Measurements from ENCODE around the gene CSNK2A1. TPM values are rescaled to one million over a fixed set of nuclear protein-coding genes. Genes with fewer than 3 reads are reported as not detected.
"Not testable (repeated sequence)": the region's sequence is repeated elsewhere in the genome, so short reads cannot be mapped to it uniquely, and the experiment has no call there.

Gene CSNK2A1
- 128 and 213 TPM in 2 replicates for total RNA-seq

DNA sequence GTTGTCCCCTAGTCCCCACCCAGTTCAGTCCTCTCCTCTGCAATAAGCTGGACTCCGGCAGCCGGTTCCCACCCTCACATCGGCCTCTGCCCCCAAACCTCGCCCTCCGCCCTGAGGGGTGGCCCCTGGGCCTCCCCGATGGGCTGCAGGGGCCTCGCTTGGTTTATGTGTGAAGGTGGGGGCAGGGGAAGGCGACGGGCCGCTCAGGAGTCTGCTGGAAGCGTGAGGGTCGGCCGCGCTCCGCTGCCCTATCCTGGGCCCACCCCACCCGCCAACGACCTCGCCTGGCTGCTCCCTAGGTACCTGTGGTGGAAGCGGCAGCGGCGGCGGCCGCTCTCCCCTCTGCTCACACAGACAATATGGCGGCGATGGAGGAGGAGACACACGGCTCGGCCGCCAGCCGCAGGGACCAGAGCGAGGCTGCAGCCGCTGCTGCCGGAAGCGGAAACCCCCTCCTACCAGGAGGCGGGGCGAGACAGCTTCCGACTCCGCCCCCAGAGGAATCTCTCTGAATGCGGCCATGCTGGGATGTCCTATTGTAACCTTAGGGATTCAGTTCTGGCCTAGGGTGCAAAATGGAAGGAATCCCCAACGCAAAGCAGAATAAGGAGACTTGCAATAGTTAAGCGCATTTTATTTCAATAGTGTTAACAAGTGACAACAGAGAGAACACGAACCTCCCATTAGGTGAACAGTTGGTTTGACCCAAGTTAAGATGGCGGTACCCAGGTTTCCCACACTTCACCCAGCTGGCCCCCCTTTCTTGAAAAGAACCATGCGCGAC is at the start of gene CSNK2A1:
TSS of gene CSNK2A1 (minus strand) at position 422 of the 784 bp plus-strand sequence. CDS start 35,239 bp downstream, outside the sequence.
- DNase-seq: peak; percentile 97

DNA sequence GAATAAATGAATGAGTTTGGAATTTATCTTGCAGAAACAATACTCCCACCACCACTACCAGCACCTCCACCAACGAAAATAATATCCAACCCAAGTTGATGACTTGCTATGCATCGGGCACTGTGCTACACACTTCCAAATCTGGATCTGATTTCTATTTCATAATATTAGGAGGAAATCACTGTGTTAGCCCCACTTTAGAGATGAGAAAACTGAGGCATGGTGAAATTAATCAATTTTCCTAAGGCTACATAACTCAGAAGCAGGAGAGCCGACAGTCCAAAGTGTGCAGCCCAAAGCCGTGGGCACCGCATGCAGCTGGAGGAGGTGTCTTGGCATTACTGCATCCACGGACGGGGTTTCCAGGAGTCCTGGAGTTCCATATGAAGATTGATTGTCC is 48.9 kb upstream of the CSNK2A1 start:
- DNase-seq: no peak

DNA sequence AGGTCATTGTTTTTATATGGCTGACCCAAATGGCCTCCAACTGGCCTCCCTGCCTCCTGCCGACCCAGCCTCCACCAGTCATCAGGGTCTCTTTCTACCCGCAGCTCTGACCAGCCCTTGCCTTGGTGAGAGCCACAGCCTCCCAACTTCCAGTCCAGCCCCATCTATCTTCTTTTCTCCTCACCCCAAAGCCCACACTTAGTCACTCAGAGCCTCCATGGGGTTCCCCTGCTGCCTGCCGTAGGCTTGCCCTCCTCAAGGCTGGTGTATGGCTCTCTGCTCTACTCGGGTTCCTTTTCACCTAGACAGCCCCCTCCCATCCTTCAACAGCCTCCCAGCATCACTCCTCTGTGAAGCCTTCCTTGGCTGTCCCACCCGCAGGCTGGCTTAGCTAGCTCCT is 48.4 kb upstream of the CSNK2A1 start:
- no peak for DNase-seq

DNA sequence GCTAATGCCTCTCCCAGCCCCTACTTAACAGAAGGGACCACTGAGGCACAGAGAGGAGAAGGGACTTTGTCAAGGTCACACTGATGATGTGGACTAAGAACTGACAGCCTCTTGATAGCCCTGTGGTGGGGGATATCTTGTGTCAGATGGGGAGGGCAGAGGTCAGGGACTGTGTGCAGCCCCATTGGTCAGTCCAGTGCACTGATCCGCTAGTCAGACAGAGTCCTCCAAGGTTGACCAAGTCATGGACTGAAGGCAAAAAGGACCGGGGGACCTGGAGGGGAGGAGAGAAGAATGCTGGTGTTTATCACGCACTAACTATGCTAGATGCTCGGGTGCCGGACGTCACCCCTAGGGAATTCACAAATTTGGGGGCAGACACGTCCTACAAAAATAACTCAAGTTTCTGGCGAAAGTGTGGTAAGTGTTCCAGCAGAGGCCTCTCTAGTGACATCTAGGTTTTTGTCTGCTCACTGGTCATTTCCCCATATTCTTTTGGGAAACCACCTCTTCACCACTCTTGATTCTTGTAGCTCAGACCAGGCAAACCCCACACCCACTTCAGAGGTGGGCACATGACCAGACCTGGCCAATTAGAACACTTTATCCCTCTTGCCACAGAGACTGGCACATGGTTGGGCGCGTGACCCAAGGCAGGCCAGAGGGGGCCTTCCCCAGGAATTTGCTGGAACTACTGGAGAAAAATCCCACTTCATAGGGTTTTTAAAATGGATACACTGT is 45.5 kb upstream of the CSNK2A1 start:
- no peak for DNase-seq

DNA sequence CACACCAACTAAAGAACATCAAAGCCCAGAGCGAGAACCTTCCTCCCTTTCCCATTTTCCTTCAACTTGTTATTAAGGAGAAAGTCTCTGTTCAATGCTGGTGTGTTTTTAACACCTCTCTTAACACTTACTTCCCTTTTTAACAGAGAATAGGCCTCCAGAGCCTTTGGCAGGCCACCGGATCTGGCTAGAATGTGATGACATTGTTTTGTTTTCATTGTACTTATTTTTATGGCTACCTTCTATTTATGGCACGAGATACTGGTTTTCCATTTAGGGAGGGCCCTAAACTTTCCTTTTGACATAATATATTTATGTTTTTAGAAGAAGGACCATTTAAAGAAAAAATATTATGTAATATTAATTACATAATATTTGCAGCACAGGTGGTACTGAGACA is 44.9 kb upstream of the CSNK2A1 start:
- peak; percentile 48 for DNase-seq

DNA sequence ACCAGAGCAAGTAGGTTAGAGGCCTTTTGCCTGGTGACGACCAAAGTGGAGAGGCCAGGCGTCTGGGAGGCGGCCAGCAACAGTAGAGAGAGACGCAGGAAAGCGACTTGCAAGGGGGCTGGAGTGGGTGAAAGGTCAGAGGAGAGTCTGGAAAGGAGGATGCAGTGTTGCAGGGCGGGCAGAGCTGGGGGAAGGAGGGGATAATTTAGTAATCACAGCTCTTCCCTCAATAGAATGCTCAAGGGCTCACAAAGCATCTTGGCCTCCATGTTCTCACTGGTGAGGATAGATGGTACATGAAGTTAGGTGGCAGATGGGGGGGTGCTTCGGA is 41.3 kb upstream of the CSNK2A1 start:
- no peak for DNase-seq

DNA sequence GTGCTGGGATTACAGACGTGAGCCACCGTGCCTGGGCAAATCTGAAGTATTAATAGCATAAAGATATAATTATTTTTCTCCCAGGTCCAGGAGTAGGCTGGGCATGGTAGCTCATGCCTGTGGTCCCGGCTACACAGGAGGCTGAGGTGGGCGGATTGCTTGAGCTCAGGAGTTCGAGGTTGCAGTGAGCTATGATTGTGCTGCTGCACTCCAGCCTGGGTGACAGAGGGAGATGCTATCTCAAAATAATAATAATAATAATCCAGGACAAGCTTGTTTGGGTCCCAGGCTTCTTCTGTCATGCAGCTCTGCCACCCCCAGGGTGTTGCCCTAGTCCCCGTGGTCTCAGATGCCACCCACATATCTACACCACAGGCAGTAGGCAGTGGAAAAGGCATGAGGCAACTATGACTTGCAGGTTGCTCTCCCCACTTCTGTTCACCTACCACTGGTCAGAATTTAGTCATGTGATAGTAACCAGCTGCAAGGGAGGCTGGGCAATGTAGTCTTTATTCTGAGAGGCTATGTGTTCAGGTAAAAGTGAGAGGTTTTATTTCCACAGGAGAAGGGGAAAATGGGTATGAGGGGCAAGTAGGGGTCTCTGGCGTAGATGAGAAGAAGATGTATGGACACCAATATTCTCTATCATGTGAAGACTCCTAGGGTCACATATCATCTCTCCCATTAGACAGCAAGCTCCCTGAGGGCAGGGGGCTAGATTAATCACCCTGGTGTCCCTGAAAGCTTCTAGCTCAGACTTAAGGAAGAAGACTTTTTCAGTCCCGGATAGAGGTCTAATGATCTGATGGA is 40.8 kb upstream of the CSNK2A1 start:
- DNase-seq: no peak

DNA sequence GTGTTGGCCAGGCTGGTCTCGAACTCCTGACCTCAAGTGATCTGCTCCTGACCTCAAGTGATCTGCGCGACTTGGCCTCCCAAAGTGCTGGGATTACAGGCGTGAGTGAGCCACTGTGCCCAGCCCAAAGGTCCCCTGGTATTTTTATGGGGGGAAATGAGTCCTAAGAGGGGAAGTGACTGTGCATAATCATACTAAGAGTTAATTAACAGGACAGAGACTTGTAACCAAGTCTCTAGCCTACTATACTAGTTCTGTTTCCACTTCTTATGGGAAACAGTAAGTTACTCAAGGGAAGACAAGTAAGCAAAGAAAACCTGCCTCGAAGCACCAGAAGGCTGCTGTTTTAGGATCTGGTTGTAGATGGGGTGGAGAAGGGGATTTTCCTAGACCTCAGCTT is 38.6 kb upstream of the CSNK2A1 start:
- no peak for DNase-seq

DNA sequence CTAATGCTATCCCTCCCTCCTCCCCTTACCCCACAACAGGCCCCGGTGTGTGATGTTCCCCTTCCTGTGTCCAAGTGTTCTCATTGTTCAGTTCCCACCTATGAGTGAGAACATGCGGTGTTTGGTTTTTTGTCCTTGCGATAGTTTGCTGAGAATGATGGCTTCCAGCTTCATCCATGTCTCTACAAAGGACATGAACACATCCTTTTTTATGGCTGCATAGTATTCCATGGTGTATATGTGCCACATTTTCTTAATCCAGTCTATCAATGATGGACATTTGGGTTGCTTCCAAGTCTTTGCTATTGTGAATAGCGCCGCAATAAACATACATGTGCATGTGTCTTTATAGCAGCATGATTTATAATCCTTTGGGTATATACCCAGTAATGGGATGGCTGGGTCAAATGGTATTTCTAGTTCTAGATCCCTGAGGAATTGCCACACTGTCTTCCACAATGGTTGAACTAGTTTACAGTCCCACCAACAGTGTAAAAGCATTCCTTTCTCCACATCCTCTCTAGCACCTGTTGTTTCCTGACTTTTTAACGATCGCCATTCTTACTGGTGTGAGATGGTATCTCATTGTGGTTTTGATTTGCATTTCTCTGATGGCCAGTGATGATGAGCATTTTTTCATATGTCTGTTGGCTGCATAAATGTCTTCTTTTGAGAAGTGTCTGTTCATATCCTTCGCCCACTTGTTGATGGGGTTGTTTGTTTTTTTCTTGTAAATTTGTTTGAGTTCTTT is 35.5 kb upstream of the CSNK2A1 start:
- DNase-seq: not testable (repeated sequence)

DNA sequence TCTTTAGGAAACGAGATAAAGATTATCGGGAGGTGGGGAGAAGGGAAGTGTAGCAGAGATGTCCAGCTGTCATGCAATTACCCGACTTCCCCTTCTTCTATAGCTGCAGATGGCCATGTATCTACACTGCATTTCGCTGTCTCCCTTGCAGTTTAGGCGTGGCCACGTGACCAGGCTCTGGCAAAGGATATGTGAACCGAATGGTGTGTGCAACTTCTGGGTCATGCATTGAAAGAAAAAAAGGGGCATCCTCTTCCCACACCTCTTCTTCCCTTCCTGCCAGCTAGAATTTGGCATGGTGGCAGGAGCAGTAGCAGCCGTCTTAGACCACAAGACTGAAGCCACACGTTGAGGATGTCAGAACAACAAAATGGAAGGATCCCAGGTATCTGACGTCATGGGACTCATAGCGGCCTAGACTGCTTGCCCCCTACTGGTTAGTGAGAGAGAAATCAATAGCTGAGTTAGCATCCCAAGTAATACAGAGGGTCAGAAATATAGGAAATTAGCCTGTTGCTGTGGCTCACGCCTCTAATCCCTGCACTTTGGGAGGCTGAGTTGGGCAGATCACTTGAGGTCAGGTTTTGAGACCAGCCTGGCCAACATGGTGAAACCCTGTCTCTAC is 33.7 kb upstream of the CSNK2A1 start:
- peak; percentile 83 for DNase-seq

DNA sequence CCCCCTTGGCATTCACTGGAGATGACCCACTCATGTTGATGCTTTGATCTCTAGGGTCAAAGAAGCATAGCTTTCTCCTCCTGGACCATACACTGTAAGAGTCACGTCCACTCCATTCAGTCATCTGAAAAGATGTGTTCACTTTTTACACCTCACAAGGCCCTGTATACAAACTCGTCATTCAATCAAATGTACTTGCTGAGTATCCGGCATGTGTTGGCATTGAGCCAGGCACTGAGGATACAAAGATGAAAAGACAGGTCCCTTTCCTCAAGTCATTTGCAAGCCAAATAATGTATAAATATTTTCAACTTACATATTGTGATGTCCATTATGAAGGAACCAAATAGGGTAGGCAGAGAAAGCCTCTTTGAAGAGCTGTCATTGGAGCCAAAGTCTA is 32.6 kb upstream of the CSNK2A1 start:
- peak; percentile 81 for DNase-seq

DNA sequence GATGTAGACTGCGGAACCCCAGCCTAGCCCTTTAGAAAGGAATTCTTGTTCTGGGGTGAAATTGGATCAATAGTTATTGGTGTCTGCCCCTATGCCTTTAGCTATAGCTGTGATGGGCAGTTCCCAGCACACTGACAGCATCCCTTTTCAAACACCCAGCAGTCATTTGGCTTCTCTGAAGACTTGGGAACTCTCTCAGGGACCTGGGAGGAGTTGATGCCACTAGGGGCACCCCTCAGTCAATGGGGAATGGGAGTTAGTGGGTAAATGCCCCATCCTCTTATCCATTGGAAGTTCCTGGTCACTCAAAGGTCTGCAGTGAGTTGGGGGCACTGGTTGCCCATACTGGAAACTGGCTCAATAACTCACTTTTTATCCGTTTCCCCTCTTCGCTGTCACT is 31.6 kb upstream of the CSNK2A1 start:
- no peak for DNase-seq

DNA sequence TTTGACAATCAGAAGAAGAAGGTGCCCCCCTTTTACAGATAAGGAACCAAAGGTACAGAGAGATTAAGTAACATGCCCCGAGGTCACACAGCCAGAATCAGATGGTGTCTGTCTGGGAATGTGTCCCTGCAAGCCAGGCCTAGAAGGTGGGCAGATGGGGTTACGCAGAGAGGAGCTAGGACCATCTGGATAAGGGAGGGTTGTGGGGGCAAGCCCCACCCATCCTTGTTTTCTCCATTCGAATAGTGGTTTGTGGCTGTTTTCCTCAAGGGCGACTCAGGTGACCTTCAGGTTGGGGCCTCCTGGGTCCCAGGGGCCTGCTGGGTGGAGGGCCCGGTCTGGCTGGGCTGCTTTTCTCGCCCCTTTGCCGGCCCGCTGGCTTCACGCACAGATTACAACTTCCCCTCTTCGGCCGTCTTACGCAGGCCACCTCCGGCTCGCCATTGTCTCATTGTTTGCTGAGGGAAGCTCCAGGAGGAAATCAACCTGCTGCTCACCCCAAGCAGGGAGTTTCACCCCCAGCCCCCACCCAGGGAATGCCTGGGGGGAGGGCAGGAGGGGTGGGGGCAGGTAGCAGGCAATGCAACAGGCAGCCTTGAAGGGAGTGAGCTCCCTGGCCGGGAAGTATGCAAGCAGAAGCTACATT is 30.8 kb upstream of the CSNK2A1 start:
- DNase-seq: peak; percentile 88

DNA sequence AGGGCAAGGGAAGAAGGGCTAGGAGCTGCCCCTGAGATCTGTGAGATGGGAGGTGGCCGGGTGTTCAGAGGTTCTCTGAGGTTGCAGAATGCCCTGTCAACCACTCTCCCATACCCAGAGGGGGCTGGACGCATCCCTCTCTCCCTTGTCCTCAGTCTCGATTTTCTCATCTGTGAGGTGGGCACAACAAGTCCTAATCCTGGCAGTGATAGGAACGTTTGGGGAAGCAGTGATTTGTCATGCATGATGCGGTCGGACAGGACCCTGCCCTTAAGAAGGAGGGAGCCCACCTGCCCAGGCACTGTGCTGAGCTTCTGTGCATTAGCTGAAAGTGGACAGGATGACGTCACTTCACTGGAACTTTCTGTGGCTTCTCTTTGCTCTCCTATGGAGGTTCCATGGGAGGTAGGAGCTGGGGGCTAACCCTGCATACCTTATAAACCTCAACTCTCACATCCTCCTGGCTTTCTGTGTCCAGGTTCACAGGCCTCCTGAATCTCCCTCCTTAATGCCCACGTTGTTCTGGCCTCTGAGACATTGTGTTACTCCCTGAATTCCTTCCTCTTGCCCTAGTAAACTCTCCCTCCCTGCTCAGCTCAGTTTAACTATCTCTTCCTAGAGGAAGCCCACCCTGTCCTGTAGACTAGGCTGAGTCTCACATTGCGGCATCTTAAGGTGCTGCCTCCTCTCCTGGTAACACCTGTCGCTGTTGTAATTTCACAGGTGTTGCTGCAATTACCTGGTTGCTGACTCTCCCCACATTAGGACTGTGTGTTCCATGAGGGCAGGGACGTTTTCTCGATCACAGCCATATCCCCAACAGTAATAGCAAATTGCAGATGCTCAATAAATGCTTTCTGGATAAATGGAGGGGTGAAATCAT is 30.1 kb upstream of the CSNK2A1 start:
- DNase-seq: no peak

DNA sequence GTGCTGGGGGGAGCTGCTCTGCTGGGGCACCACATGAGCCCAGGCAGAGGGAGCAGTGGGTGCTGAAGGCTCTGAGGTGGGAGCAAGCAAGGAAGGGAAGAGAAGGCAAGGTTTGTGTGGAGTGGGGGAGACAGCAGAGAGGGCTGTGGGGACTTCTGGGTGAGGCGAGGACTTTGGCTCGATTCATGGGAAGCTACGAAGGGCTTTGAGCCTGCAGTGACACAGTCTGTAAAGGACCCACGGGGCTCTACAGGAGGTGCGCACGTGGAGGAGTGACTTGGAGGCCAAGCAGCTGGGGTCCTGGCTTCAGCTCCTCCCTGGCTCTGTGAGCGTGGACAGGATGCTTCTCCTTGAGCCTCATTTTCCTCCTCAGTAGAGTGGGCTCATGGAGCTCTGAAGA is 29.1 kb upstream of the CSNK2A1 start:
- no peak for DNase-seq

DNA sequence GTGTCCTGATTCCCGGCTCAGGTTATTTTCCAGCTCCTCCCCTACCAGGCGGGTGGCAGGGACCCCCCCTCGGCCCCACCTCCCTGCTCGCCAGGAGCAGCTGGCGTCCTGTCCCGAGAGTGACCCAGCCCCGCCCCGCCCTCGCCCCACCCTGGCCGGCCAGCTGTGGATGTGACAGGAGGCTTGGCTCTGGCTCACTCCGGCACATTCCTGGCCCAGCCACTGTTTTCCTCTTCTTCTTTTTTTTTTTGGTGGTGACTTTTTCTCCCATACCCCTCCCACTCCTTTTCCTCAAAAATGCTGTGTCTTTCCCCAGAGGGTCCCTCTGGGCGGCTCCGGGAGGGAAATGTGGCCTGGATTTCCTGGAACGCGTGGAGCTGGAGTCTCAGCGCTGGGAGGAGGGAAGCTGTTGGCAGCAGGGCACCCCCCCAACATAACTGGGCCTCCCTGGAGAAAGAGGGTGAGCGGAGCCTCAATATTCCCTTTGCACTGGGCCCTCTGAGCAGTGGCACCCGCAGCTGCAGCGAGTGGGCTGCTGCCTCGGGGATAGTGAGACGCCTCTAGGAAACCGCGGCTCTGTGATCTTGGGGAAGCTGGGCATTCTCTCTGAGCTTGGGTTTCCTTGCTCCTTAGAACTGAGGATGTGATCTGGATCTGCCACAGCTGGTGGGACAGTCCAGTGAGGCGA is 28.3 kb upstream of the CSNK2A1 start:
- DNase-seq: peak; percentile 57

DNA sequence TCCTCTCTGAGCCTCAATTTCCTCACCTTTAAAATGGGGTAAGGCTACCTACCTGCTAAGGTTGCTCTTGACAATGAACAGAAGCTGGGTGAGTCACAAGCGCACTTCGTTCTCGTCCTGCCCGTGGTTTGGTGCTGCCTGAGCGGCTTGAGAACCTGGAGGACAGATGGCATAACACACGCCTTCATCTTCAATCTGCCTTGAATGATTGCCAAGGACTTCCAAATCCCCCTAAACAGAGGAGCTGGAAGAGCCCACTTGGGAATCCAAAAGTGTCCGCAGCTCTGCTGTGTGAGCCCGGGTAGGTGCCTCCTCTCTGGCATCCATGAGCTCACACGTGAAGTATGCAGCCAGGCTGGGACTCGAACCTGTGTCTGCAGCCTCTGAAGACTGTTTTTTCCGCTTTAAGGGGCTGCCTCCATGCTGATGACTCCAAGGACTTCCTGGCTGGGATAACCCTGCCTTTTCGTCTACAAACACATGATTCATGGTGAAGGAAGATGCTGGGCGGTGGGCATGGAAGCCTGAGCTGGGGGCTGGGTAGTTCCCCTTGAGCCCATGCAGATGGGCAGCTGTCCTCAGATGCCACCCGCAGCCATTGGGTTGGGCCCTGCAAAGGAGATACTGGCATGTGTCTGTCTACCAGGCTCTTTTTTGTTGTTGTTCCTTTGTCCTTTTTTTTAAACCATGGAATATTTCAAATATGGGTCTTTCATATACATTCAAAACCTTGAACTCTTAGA is 25.3 kb upstream of the CSNK2A1 start:
- DNase-seq: peak; percentile 52

DNA sequence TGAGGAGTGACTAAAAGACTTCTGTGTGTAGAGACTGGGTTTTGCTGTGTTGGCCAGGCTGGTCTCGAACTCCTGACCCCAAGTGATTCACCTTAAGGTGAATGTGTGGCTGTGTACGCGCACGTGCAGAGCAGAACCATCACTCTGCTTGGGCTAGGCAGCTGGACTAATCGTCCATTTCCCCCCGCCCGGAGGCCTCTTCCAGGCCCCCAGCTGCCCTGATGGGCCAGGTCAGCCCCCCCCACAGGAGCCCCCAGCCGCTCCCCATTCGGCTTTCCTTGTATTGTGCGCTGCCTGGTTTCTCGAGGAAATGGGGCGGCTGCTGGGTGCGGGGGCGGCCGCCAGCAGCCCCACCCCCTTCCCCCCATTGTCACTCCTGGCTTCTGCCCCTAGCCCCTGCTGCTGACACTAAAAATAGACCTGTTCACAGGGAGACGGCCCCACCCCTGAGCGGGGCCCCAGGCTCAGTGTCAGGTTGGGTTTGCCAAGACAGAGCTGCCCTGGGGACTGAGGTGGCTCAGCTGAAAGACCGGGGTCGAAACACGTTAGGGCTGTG is 24.6 kb upstream of the CSNK2A1 start:
- peak; percentile 59 for DNase-seq

DNA sequence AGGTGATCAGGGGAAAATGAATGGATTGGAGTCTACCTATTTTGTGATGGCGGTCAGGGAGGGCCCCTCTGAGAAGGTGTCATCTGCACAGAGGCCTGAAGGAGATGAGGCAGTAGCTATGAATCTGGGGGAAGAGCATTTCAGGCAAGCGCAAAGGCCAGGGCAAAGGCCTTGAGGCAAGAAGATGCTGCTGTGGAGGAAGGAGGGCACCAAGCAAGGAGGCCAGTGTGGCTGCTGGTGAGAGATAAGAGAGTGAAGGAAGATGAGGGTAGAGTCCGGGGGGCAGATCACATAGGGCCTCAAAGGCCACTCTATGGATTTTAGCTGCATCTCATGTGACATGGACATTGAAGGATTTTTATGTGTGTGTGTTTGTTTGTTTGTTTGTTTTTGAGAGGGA is 20.6 kb upstream of the CSNK2A1 start:
- no peak for DNase-seq

Data from dermis blood vessel endothelial cell (primary cell).